Testis (tissue), 2 donors: ENCODE measurements around the gene VMAC.

ENCODE experiments used
- CTCF ChIP-seq, 3 experiments: fragments of 450-650 bp in 2 of 3; fragments of 200-600 bp in 1 of 3; sonication (generic) in 1 of 3; IDR thresholded peaks; one replicate each; pipeline ENCODE4 v1.5.1; 2016 to 2019; ENCODE audit warnings: antibody characterized with exemption in 3 of 3, mild to moderate bottlenecking in 2 of 3, moderate library complexity in 1 of 3
- POLR2A ChIP-seq: fragments of 450-650 bp; IDR thresholded peaks from one replicate; pipeline ENCODE4 v1.6.1; 2017; ENCODE audit warnings: antibody characterized with exemption, mild to moderate bottlenecking, moderate library complexity

GRCh38 chr19:5931251-5931650, 26.6 kb downstream of the VMAC start:
- no peak for TF ChIP-seq CTCF (IDR thresholded peaks at IDR 0.05)
- TF ChIP-seq POLR2A: no peak
